ENCODE data around the gene NLRP12.

GRCh38 chr19:53808710-53809125, 15.4 kb downstream of the NLRP12 start:
- peak; percentile 51 to 59 for TF ChIP-seq CTCF (IDR thresholded peaks at IDR 0.05; ENCODE audit: extremely low read depth in 1 of 2, insufficient read depth in 1 of 2, low read depth in 1 of 2, low read length in 2 of 2)
- TF ChIP-seq EZH2 (IDR thresholded peaks at IDR 0.05; ENCODE audit: borderline replicate concordance, low read depth, low read length, severe bottlenecking), result no peak
- no peak for TF ChIP-seq POLR2A (IDR thresholded peaks at IDR 0.05; ENCODE audit: low read depth, low read length)
- no peak for TF ChIP-seq POLR2AphosphoS5 (IDR thresholded peaks at IDR 0.05; ENCODE audit: insufficient read depth, low read depth, low read length)
- no peak for TF ChIP-seq MAX (IDR thresholded peaks at IDR 0.05; ENCODE audit: insufficient read depth, insufficient read length)
- TF ChIP-seq GATA2 (IDR thresholded peaks at IDR 0.05; ENCODE audit: insufficient read depth, insufficient read length, low read depth, low read length), result no peak
- no peak for TF ChIP-seq MYC (IDR thresholded peaks at IDR 0.05; ENCODE audit: low read depth, low read length)
